K562 (cell line): Measurements from ENCODE around the gene PCSK2. TPM values are rescaled to one million over a fixed set of nuclear protein-coding genes. Genes with fewer than 3 reads are reported as not detected.

ENCODE experiments used
- ATAC-seq: fragments of 200-7000 bp; cut with Tn5 transposase; 3 replicates; pipeline ENCODE4 v1.9.1; 2020; ENCODE audit warnings: moderate library complexity
- BruUV-seq: library from RNA; stranded (reverse); fragments of 400-500 nt; replicated peaks from 2 replicates; lab custom pipeline; 2021; lab: Mats Ljungman, UMichigan
- CTCF ChIA-PET: fragments of 300-600 bp; formaldehyde crosslinking; extraction: SDS; loops from one replicate; lab custom pipeline; 2021; ENCODE audit warnings: low intra/inter-chr PET ratio; lab: Yijun Ruan, JAX
- POLR2A ChIA-PET: fragments of 300-600, 350-650 bp; sonication (Branson Sonifier 250); formaldehyde crosslinking; extraction: SDS; loops from one replicate; lab custom pipeline; 2021; ENCODE audit warnings: antibody characterized with exemption, inconsistent platforms; lab: Yijun Ruan, JAX
- DNase-seq, 4 experiments: peaks; one replicate each; pipeline versions ENCODE4 v3.0.0 to v3.0.0-alpha.2; 2011 to 2018; ENCODE audit warnings: low spot score in 3 of 4, mixed read lengths in 3 of 4; ENCODE audit errors: extremely low read depth in 1 of 4
- FAIRE-seq: peaks from 2 replicates; lab custom pipeline; 2011; peaks lifted over from hg19 to GRCh38; lab: Jason Lieb, UNC
- H2AFZ ChIP-seq: 2 replicates; pipeline ENCODE4 v1.6.0; 2011; ENCODE audit warnings: low read depth, low read length, control low read depth, inconsistent platforms
- H3K27ac ChIP-seq: fragments of 200-600 bp; 3 replicates; pipeline ENCODE4 v1.8.0; 2011; ENCODE audit warnings: low read depth, mild to moderate bottlenecking, control low read depth, inconsistent platforms, low read length, moderate library complexity, mixed read lengths; ENCODE audit errors: extremely low read depth
- H3K27me3 ChIP-seq, 2 experiments: fragments of 300-600 bp in 1 of 2; 2 replicates in 1 of 2; 3 replicates in 1 of 2; pipeline versions ENCODE4 v1.6.0 to v1.8.0; 2011; ENCODE audit warnings: inconsistent platforms in 2 of 2, low read length in 2 of 2, mild to moderate bottlenecking in 1 of 2, mixed read lengths in 1 of 2, moderate library complexity in 1 of 2; ENCODE audit not compliant: control insufficient read depth in 2 of 2, insufficient read depth in 2 of 2
- H3K36me3 ChIP-seq: fragments of 300-600 bp; 3 replicates; pipeline ENCODE4 v1.8.0; 2011; ENCODE audit warnings: mild to moderate bottlenecking, low read length, inconsistent platforms; ENCODE audit not compliant: control insufficient read depth, insufficient read depth
- H3K4me1 ChIP-seq, 2 experiments: fragments of 200-600 bp in 1 of 2; replicated peaks in 1 of 2; 2 replicates in 1 of 2; 3 replicates in 1 of 2; pipeline versions ENCODE4 v1.5.1 to v1.8.0; 2011; ENCODE audit warnings: inconsistent platforms in 2 of 2, low read length in 2 of 2, mild to moderate bottlenecking in 1 of 2, mixed read lengths in 1 of 2, moderate library complexity in 1 of 2; ENCODE audit not compliant: control insufficient read depth in 2 of 2, insufficient read depth in 2 of 2
- H3K4me2 ChIP-seq: 2 replicates; pipeline ENCODE4 v1.6.1; 2011; ENCODE audit warnings: low read length, control low read depth, inconsistent platforms, mixed read lengths; ENCODE audit not compliant: insufficient read depth
- H3K4me3 ChIP-seq: fragments of 200-600 bp; sonication (generic), shearing (Covaris generic); 2 replicates; pipeline ENCODE4 v1.5.1; 2016; ENCODE audit warnings: control low read depth, inconsistent platforms
- H3K79me2 ChIP-seq: fragments of 200-600 bp; 3 replicates; pipeline ENCODE4 v1.8.0; 2011; ENCODE audit warnings: low read length, inconsistent platforms; ENCODE audit not compliant: control insufficient read depth, insufficient read depth
- H3K9ac ChIP-seq, 2 experiments: 2 replicates each; pipeline versions ENCODE4 v1.6.0 to v1.6.1; 2011; ENCODE audit warnings: low read depth in 2 of 2, low read length in 2 of 2, control low read depth in 1 of 2, inconsistent platforms in 1 of 2, mild to moderate bottlenecking in 1 of 2, mixed read lengths in 1 of 2; ENCODE audit not compliant: insufficient read depth in 1 of 2
- H3K9me1 ChIP-seq: one replicate; pipeline ENCODE4 v1.6.0; 2011; ENCODE audit warnings: inconsistent platforms, mild to moderate bottlenecking, low read length, moderate library complexity; ENCODE audit not compliant: control insufficient read depth, insufficient read depth
- H3K9me3 ChIP-seq: replicated peaks from 2 replicates; pipeline ENCODE4 v1.5.1; 2011; ENCODE audit warnings: low read depth, low read length, inconsistent platforms; ENCODE audit not compliant: control insufficient read depth, insufficient read depth
- H4K20me1 ChIP-seq: replicated peaks from 2 replicates; pipeline ENCODE4 v1.6.1; 2011; ENCODE audit warnings: low read length, inconsistent platforms, mixed read lengths; ENCODE audit not compliant: control insufficient read depth, insufficient read depth
- ATF4 ChIP-seq: fragments of 450-650 bp; formaldehyde crosslinking; IDR thresholded peaks from 2 replicates; pipeline ENCODE4 v1.4.0; 2022; ENCODE audit warnings: mild to moderate bottlenecking, moderate library complexity
- E4F1 ChIP-seq: fragments of 250-450 bp; sonication (Bioruptor Pico); IDR thresholded peaks from 2 replicates; pipeline ENCODE4 v1.5.0; 2021; ENCODE audit warnings: mild to moderate bottlenecking, borderline replicate concordance
- HCFC1 ChIP-seq: IDR thresholded peaks from 2 replicates; pipeline ENCODE4 v1.6.1; 2012; ENCODE audit warnings: low read depth, low read length, improper control_type of control experiment
- HMGN3 ChIP-seq: IDR thresholded peaks from 2 replicates; pipeline ENCODE4 v1.6.1; 2011; ENCODE audit warnings: borderline replicate concordance, low read depth, mild to moderate bottlenecking, mixed read lengths, low read length; ENCODE audit not compliant: insufficient read length; ENCODE audit errors: extremely low read depth
- POLR2AphosphoS2 ChIP-seq: IDR thresholded peaks from 2 replicates; pipeline ENCODE4 v1.6.1; 2012; ENCODE audit warnings: low read length, improper control_type of control experiment
- TFAP4 ChIP-seq: sonication (generic); formaldehyde crosslinking; IDR thresholded peaks from 2 replicates; pipeline ENCODE4 v1.8.0; 2022; ENCODE audit warnings: missing genetic modification reagents, mild to moderate bottlenecking, moderate library complexity, borderline replicate concordance
- ZNF140 ChIP-seq: fragments of 250-450 bp; sonication (Bioruptor Pico); IDR thresholded peaks from 2 replicates; pipeline ENCODE4 v1.8.0; 2021; ENCODE audit warnings: moderate library complexity, mild to moderate bottlenecking, inconsistent platforms
- ZNF165 ChIP-seq: fragments of 250-450 bp; sonication (Bioruptor Pico); IDR thresholded peaks from 2 replicates; pipeline ENCODE4 v1.4.0; 2020; ENCODE audit warnings: borderline replicate concordance
- ZNF407 ChIP-seq: fragments of 450-650 bp; IDR thresholded peaks from 2 replicates; pipeline ENCODE4 v1.6.1; 2016; ENCODE audit warnings: low read depth
- WGBS: fragments of 100-300 bp; shearing (Covaris generic); methylation state at CpG from one replicate; pipeline ENCODE4 v1.1.6; 2016; ENCODE audit warnings: low coverage, mixed read lengths; ENCODE audit not compliant: insufficient coverage; ENCODE audit errors: missing lambda C conversion rate; 5-methylcytosine and 5-hydroxymethylcytosine counted together
- in situ Hi-C: fragments of 300-500 bp; cut with MboI; formaldehyde crosslinking; loops from 4 replicates; pipeline ENCODE4 v1.15.0; 2018; ENCODE audit warnings: inconsistent platforms, mixed read lengths
- intact Hi-C: fragments of 100-400 bp; cut with micrococcal nuclease; formaldehyde crosslinking; loops from 2 replicates; pipeline ENCODE4 v1.14.2; 2022
- polyA plus RNA-seq, 8 experiments: library from polyadenylated mRNA; depleted of rRNA in 4 of 8; stranded (reverse) in 5 of 8; unstranded in 3 of 8; fragments of >200 nt; fragmentation: Nextera tagmentation in 2 of 8; fragmentation: Illumina TruSeq in 1 of 8; extraction: Ambion mirVana in 2 of 8; extraction: Trizol in 1 of 8; gene quantifications; 2 replicates each; pipeline versions ENCODE4 v1.2.1 to v1.2.3, GENCODE V29; 2011 to 2014; ENCODE audit warnings: inconsistent platforms in 1 of 8, missing spikeins in 1 of 8
- total RNA-seq, 7 experiments: library from RNA; depleted of rRNA in 6 of 7; stranded (reverse); fragments of >200 nt in 6 of 7; fragmentation: Illumina TruSeq in 2 of 7; extraction: Trizol in 2 of 7; gene quantifications; 2 replicates each; pipeline versions ENCODE4 v1.2.1 to v1.2.3, GENCODE V29; 2011 to 2021; ENCODE audit warnings: low replicate concordance in 1 of 7

PCSK2 gene
- total and polyA plus RNA-seq, 9 of the 15 experiments (the other 6 are each of a cell fraction or from before 2014, with no cell fraction given): 0.04 to 0.07 (median 0.05) TPM; not detected in 6

- Histone ChIP-seq H3K4me3 (no peak overlapping the region), H4K20me1 (no peaks in the 10 kb centered on the region), H3K27ac (no peak overlapping the region), H3K9me3 (no peaks in the 10 kb centered on the region; the same call in 1 of the 2 replicates), H3K4me2 (no peak overlapping the region), H2AFZ (no peak overlapping the region), H3K4me1 (peaks cover 6 to 23% of the 10 kb centered on the region in 2 experiments), H3K36me3 (no peaks in the 10 kb centered on the region), H3K9me1 (no peaks in the 10 kb centered on the region), H3K79me2 (no peaks in the 10 kb centered on the region), H3K27me3 (peaks cover 5 to 10% of the 10 kb centered on the region in 2 experiments; a peak in 3 of 5 replicates), H3K9ac (no peak overlapping the region)
- FAIRE-seq (no peak), ATAC-seq (no peak), DNase-seq (no peak)
- intact Hi-C loops: loop anchor here (5.0 to 10.0 kb wide), 3 partner anchors 389 to 766 kb away; no protein-coding TSS in a partner anchor
- WGBS: 54% methylated on average over 13 of the region's 18 CpGs
- ChIA-PET POLR2A (interaction anchor here (0.7 kb wide), 1 partner anchor 451 kb away, joined by 5 read pairs; no protein-coding TSS in a partner anchor), CTCF (no interaction called here)
- in situ Hi-C loops: loop anchor here (25.0 kb wide), 1 partner anchor 779 kb away; the partner anchor contains the start of gene ZNF133
- BruUV-seq: no TSS peak
- no peak for TF ChIP-seq E4F1 (CRISPR knock-in tag)
- TF ChIP-seq POLR2AphosphoS2: no peak
- no peak for TF ChIP-seq HCFC1
- no peak for TF ChIP-seq ZNF407
- TF ChIP-seq TFAP4 (CRISPR knock-in tag): no peak
- no peak for TF ChIP-seq HMGN3
- no peak for TF ChIP-seq ZNF165 (CRISPR knock-in tag)
- TF ChIP-seq ATF4 (CRISPR knock-in tag): no peak
- TF ChIP-seq ZNF140 (CRISPR knock-in tag): no peak
These were observed 281.9 kb downstream of the PCSK2 start for GRCh38 chr20:17508756-17509155.
